Activated naive CD4-positive, alpha-beta T cell (primary cell): ENCODE results near the gene CFAP91.

Source experiments
- DNase-seq, 4 experiments: peaks; one replicate each; lab custom pipeline; 2025; lab: John Stamatoyannopoulos, UW

The CFAP91 gene

GRCh38 chr3:119743921-119744320 lies 41.1 kb downstream of the CFAP91 start:
- no peak for DNase-seq

GRCh38 chr3:119745942-119746341 lies 43.1 kb downstream of the CFAP91 start:
- DNase-seq: no peak

- no peak for DNase-seq
Observed at GRCh38 chr3:119746423-119746822, 43.6 kb downstream of the CFAP91 start.

- no peak for DNase-seq
Observed at GRCh38 chr3:119747357-119747756, 44.5 kb downstream of the CFAP91 start.

- DNase-seq: no peak
Observed at GRCh38 chr3:119748991-119749390, 46.2 kb downstream of the CFAP91 start.

- no peak for DNase-seq
Observed at GRCh38 chr3:119751423-119751822, 48.6 kb downstream of the CFAP91 start.
